ENCODE measurements around the gene HIF1AN.

DNA sequence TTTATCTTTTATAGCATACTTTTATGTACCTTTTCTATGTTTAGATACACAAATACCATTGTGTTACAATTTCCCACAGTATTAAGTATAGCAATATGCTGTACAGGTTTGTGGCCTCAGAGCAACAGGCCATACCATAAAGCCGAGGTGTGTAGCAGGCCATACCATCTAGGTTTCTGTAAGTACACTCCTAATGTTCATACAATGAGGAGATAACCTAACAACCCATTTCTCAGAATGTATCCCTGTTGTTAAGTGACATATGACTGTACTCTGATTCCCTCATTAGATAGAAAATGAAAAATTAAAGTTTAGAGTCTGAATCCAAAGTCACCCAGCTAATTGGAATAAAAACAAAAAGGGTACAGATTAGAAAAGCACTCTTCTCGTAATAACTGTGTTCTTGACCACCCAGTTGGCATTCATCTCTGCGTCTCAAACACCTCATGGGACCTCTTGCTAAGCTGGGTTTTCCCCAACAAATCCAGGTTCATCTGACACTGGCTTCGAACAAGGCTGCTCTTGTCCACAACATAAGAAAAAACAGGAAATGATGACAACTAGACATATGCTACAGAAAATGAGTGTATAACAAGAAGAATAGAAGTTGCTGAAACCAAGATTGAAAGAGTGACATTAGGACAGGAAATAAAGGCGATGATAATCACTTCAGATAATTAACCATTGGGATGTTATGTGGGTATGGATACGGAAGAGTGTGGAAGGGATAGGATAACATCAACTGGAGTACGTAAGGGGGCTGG lies 7.4 kb upstream of the HIF1AN start:
- TF ChIP-seq, protein P1, sequence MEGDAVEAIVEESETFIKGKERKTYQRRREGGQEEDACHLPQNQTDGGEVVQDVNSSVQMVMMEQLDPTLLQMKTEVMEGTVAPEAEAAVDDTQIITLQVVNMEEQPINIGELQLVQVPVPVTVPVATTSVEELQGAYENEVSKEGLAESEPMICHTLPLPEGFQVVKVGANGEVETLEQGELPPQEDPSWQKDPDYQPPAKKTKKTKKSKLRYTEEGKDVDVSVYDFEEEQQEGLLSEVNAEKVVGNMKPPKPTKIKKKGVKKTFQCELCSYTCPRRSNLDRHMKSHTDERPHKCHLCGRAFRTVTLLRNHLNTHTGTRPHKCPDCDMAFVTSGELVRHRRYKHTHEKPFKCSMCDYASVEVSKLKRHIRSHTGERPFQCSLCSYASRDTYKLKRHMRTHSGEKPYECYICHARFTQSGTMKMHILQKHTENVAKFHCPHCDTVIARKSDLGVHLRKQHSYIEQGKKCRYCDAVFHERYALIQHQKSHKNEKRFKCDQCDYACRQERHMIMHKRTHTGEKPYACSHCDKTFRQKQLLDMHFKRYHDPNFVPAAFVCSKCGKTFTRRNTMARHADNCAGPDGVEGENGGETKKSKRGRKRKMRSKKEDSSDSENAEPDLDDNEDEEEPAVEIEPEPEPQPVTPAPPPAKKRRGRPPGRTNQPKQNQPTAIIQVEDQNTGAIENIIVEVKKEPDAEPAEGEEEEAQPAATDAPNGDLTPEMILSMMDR (IDR thresholded peaks at IDR 0.05), result no peak
- TF ChIP-seq POLR2A (IDR thresholded peaks at IDR 0.05), result no peak
